Ovary (tissue), 9 donors: ENCODE measurements around the gene OSBPL9. TPM values are rescaled to one million over a fixed set of nuclear protein-coding genes. Genes with fewer than 3 reads are reported as not detected.

Experiments
- DNase-seq, 5 donors: peaks; one replicate each; pipeline ENCODE4 v3.0.0-alpha.2; 2019 to 2020
- H3K27ac ChIP-seq, 2 donors: fragments of 200-600 bp; one replicate each; pipeline versions ENCODE4 v1.5.1 to v1.8.0; 2019 to 2022
- H3K27me3 ChIP-seq: fragments of 200-600 bp; one replicate; pipeline ENCODE4 v1.8.0; 2022
- H3K36me3 ChIP-seq: fragments of 200-600 bp; sonication (generic); one replicate; pipeline ENCODE4 v1.5.1; 2019
- H3K4me1 ChIP-seq: one replicate; pipeline ENCODE4 v1.8.1; 2013; ENCODE audit warnings: mild to moderate bottlenecking, moderate library complexity; ENCODE audit not compliant: insufficient read depth
- H3K4me3 ChIP-seq: fragments of 200-600 bp; sonication (generic); one replicate; pipeline ENCODE4 v1.5.1; 2017
- H3K9me3 ChIP-seq, 2 donors: fragments of 200-600 bp in 1 of 2; sonication (generic) in 1 of 2; one replicate each; pipeline versions ENCODE4 v1.5.1 to v1.8.1; 2013 to 2019; ENCODE audit warnings: mild to moderate bottlenecking in 1 of 2, moderate library complexity in 1 of 2
- CTCF ChIP-seq, 3 donors: fragments of 450-650 bp in 2 of 3; fragments of 200-600 bp in 1 of 3; IDR thresholded peaks; one replicate each; pipeline versions ENCODE4 v1.5.1 to v1.8.0; 2016 to 2022; ENCODE audit warnings: antibody characterized with exemption in 3 of 3, mild to moderate bottlenecking in 1 of 3
- EP300 ChIP-seq: sonication (generic); formaldehyde crosslinking; IDR thresholded peaks from one replicate; pipeline ENCODE4 v1.6.1; 2017; ENCODE audit warnings: antibody characterized with exemption
- POLR2A ChIP-seq: fragments of 450-650 bp; IDR thresholded peaks from one replicate; pipeline ENCODE4 v1.6.1; 2017; ENCODE audit warnings: antibody characterized with exemption, mild to moderate bottlenecking, moderate library complexity
- whole genome bisulfite sequencing, 3 donors: extraction: QIAGEN DNeasy Blood & Tissue Kit in 1 of 3; methylation state at CpG; one replicate each; pipeline versions ENCODE4 v1.1.5 to v1.1.7; 2013 to 2017; 5-methylcytosine and 5-hydroxymethylcytosine counted together
- intact Hi-C, 4 donors: fragments of 100-400 bp; cut with DNase I; formaldehyde crosslinking; loops; one replicate each; pipeline versions ENCODE4 v1.11.0 to v1.15.1; 2022 to 2023
- polyA plus RNA-seq, 2 donors: library from polyadenylated mRNA; stranded (reverse); fragments of 200-250 nt in 1 of 2; fragments of 350-450 nt in 1 of 2; fragmentation: Illumina TruSeq in 1 of 2; extraction: RNeasy Lipid Tissue Mini Kit (QIAGEN cat#74804) in 1 of 2; gene quantifications; one replicate each; pipeline ENCODE4 v1.2.3, GENCODE V29; 2013 to 2014
- total RNA-seq, 7 donors: library from RNA; depleted of rRNA in 2 of 7; stranded (reverse); fragments of >200 nt in 2 of 7; fragmentation: NEBNext Ultra II Directional in 3 of 7; extraction: Animal tissue kit (Norgen Biotek cat#: 25700) in 3 of 7; gene quantifications; one replicate each; pipeline versions ENCODE4 v1.1.0 to v1.2.4, GENCODE V29; 2016 to 2023
- donor health status: DM: no; HTN: no; CAD: no; lungs with moderate emphysema.
- donor health status: DM: no; HTN: no; CAD: no.
- donor health status: Bipolar disorder and iron deficiency.
- donor health status: DM: yes; HTN: yes; CAD: no.
- donor health status: DM: no; HTN: no; CAD: no.
- donor health status: DM: yes; HTN: yes; CAD: no.

Gene OSBPL9
- total and polyA plus RNA-seq, 9 donors, result 53.1 to 92.4 (median 72.6) TPM

- no peaks in the 10 kb centered on the region for H3K27me3 ChIP-seq
- 37 to 46% (median 40%) methylated on average over 7 of the region's 7 CpGs for WGBS, 3 donors
- no peak for DNase-seq
- no peak overlapping the region for H3K4me3 ChIP-seq
- TF ChIP-seq EP300, result no peak
- no peaks in the 10 kb centered on the region for H3K36me3 ChIP-seq
- peak overlapping the region in 1 of 2 donors; percentile 40 for H3K27ac ChIP-seq
- peaks cover 11% of the 10 kb centered on the region for H3K4me1 ChIP-seq
- no peaks in the 10 kb centered on the region for H3K9me3 ChIP-seq
- intact Hi-C loops, result no loop called here
Observed at GRCh38 chr1:51733793-51734522, 117.1 kb downstream of the OSBPL9 start.

- DNase-seq, result no peak
- WGBS, 3 donors, result 59 to 67% (median 62%) methylated on average over 7 of the region's 7 CpGs
- Histone ChIP-seq H3K27me3 (no peaks in the 10 kb centered on the region), H3K36me3 (no peaks in the 10 kb centered on the region), H3K9me3 (no peaks in the 10 kb centered on the region), H3K4me3 (no peak overlapping the region), H3K27ac (peak overlapping the region in 1 of 2 donors; percentile 40), H3K4me1 (peaks cover 11% of the 10 kb centered on the region)
- intact Hi-C loops, result no loop called here
- TF ChIP-seq EP300 (no peak), CTCF (IDR thresholded peaks at IDR 0.05) (no peak), POLR2A (no peak)
Observed at GRCh38 chr1:51734896-51735745, 118.2 kb downstream of the OSBPL9 start.

GRCh38 chr1:51735746-51736254 is 118.9 kb downstream of the OSBPL9 start:
- intact Hi-C loops, result no loop called here
- Histone ChIP-seq H3K27me3 (no peaks in the 10 kb centered on the region), H3K9me3 (no peaks in the 10 kb centered on the region), H3K4me3 (no peak overlapping the region), H3K4me1 (peaks cover 11% of the 10 kb centered on the region), H3K27ac (peak overlapping the region in 1 of 2 donors; percentile 40), H3K36me3 (no peaks in the 10 kb centered on the region)
- no peak for TF ChIP-seq EP300
- TF ChIP-seq POLR2A, result no peak
- TF ChIP-seq CTCF (IDR thresholded peaks at IDR 0.05), result no peak
- 50 to 65% (median 52%) methylated on average over 5 of the region's 5 CpGs for WGBS, 3 donors
- no peak for DNase-seq

- intact Hi-C loops, result no loop called here
Observed at GRCh38 chr1:51736702-51737101, 119.8 kb downstream of the OSBPL9 start.

More at GRCh38 chr1:51736702-51737101, 119.8 kb downstream of the OSBPL9 start:
- Histone ChIP-seq H3K4me1 (peaks cover 8% of the 10 kb centered on the region), H3K9me3 (no peaks in the 10 kb centered on the region), H3K27me3 (no peaks in the 10 kb centered on the region), H3K36me3 (no peaks in the 10 kb centered on the region), H3K4me3 (no peak overlapping the region), H3K27ac (no peak overlapping the region)
- TF ChIP-seq POLR2A, result no peak
- TF ChIP-seq CTCF (IDR thresholded peaks at IDR 0.05), result no peak
- no peak for TF ChIP-seq EP300
- DNase-seq, result no peak
